ENCODE results near the gene ABL2. TPM values are rescaled to one million over a fixed set of nuclear protein-coding genes. Genes with fewer than 3 reads are reported as not detected.

Gene ABL2
- total and polyA plus RNA-seq, 8 donors = 10.5 to 33.4 (median 11.6) TPM

GRCh38 chr1:179094818-179095217 lies 134.7 kb downstream of the ABL2 start:
- no peak for TF ChIP-seq CTCF (IDR thresholded peaks at IDR 0.05)
- ATAC-seq (peak; percentile 33), DNase-seq (peak in 3 of 4 donors; percentile 9 to 63 (median 36))
- Histone ChIP-seq H3K36me3 (peaks cover 0 to 91% of the 10 kb centered on the region in 2 donors), H3K27ac (no peak overlapping the region), H3K27me3 (no peaks in the 10 kb centered on the region), H3K4me1 (peaks cover 0 to 6% of the 10 kb centered on the region in 2 donors), H3K4me3 (no peak overlapping the region), H3K9me3 (no peaks in the 10 kb centered on the region)
- intact Hi-C loops (cut with DNase I) = no loop called here

- DNase-seq (no peak), ATAC-seq (no peak)
- Histone ChIP-seq H3K36me3 (peaks cover 0 to 100% of the 10 kb centered on the region in 2 donors), H3K9me3 (no peaks in the 10 kb centered on the region), H3K27ac (no peak overlapping the region), H3K27me3 (no peaks in the 10 kb centered on the region), H3K4me1 (peaks cover 0 to 6% of the 10 kb centered on the region in 2 donors), H3K4me3 (no peak overlapping the region)
- no peak for TF ChIP-seq CTCF (IDR thresholded peaks at IDR 0.05)
- intact Hi-C loops (cut with DNase I) = no loop called here
These were observed 136.5 kb downstream of the ABL2 start for GRCh38 chr1:179092896-179093461.

- Histone ChIP-seq H3K4me1 (peaks cover 0 to 13% of the 10 kb centered on the region in 2 donors), H3K27ac (peak overlapping the region in 1 of 2 donors; percentile 16), H3K27me3 (no peaks in the 10 kb centered on the region), H3K9me3 (no peaks in the 10 kb centered on the region), H3K36me3 (peaks cover 0 to 100% of the 10 kb centered on the region in 2 donors), H3K4me3 (no peak overlapping the region)
- DNase-seq (peak in 2 of 4 donors; percentile 10 to 47), ATAC-seq (peak; percentile 58)
- TF ChIP-seq CTCF (IDR thresholded peaks at IDR 0.05) = no peak
- intact Hi-C loops (cut with DNase I) = no loop called here
These were observed 137.7 kb downstream of the ABL2 start for GRCh38 chr1:179091691-179092165.

- DNase-seq (no peak), ATAC-seq (no peak)
- H3K27ac ChIP-seq = no peak overlapping the region
These were observed 138.6 kb downstream of the ABL2 start for GRCh38 chr1:179090923-179091322.

More at GRCh38 chr1:179090923-179091322, 138.6 kb downstream of the ABL2 start:
- peaks cover 0 to 98% of the 10 kb centered on the region in 2 donors for H3K36me3 ChIP-seq
- peaks cover 0 to 13% of the 10 kb centered on the region in 2 donors for H3K4me1 ChIP-seq
- intact Hi-C loops (cut with DNase I) = no loop called here
- no peaks in the 10 kb centered on the region for H3K9me3 ChIP-seq
- TF ChIP-seq CTCF (IDR thresholded peaks at IDR 0.05) = no peak
- no peak overlapping the region for H3K4me3 ChIP-seq
- no peaks in the 10 kb centered on the region for H3K27me3 ChIP-seq

Measured in left lung (tissue), 10 donors.